ENCODE data around the gene CAPN3. TPM values are rescaled to one million over a fixed set of nuclear protein-coding genes. Genes with fewer than 3 reads are reported as not detected.

The CAPN3 gene
- total and polyA plus RNA-seq, 2 experiments from 2014 or later = 15.6 to 18.4 TPM

DNA sequence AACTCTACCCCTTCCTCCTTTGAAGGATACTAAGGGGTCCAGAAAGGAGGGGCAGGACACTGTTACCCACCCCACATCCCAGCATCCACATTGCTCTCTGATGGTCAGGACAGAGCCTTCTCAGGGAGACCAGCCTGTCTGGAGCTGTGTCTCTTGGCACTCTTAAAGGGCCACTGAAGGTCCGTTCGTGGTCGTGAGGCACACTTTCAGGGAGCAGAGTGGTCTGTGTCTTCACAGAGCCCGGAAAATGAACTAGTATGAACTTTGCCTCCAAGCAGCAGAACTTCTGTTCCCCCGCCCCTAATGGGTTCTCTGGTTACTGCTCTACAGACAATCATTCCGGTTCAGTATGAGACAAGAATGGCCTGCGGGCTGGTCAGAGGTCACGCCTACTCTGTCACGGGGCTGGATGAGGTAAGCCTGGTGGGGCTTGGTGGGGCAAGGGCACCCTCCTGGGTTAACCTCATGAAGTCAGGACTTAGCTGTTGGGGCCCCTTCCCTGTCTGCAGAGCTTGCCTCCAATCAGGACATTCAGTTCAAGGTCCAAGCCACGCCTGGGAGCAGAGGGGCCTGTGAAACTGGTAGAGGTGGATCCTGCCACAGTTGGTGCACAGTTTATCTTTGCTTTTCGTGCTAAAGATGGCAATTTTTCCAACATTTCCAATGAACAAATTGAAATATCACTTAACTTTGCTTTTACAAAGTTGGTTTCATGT lies 33.2 kb downstream of the CAPN3 start:
- Histone ChIP-seq H3K9me3 (ENCODE audit: low read depth) (no peaks in the 10 kb centered on the region), H3K4me1 (ENCODE audit: insufficient read depth) (peaks cover 26% of the 10 kb centered on the region), H3K27me3 (no peaks in the 10 kb centered on the region), H3K27ac (peak overlapping the region; percentile 100), H3K79me2 (no peaks in the 10 kb centered on the region), H3K4me2 (peak overlapping the region; percentile 64), H3K4me3 (no peak overlapping the region), H3K9me2 (replicated peaks; ENCODE audit: insufficient read depth) (no peaks in the 10 kb centered on the region), H4K20me1 (ENCODE audit: insufficient read depth, poor library complexity, severe bottlenecking) (no peaks in the 10 kb centered on the region), H2AFZ (no peak overlapping the region), H3K36me3 (replicated peaks; ENCODE audit: insufficient read depth, low read depth) (no peaks in the 10 kb centered on the region)
- WGBS (ENCODE audit: low lambda C conversion rate, missing lambda C conversion rate) = 57% methylated on average over 11 of the region's 11 CpGs
- TF ChIP-seq, protein P1, sequence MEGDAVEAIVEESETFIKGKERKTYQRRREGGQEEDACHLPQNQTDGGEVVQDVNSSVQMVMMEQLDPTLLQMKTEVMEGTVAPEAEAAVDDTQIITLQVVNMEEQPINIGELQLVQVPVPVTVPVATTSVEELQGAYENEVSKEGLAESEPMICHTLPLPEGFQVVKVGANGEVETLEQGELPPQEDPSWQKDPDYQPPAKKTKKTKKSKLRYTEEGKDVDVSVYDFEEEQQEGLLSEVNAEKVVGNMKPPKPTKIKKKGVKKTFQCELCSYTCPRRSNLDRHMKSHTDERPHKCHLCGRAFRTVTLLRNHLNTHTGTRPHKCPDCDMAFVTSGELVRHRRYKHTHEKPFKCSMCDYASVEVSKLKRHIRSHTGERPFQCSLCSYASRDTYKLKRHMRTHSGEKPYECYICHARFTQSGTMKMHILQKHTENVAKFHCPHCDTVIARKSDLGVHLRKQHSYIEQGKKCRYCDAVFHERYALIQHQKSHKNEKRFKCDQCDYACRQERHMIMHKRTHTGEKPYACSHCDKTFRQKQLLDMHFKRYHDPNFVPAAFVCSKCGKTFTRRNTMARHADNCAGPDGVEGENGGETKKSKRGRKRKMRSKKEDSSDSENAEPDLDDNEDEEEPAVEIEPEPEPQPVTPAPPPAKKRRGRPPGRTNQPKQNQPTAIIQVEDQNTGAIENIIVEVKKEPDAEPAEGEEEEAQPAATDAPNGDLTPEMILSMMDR (IDR thresholded peaks at IDR 0.05; ENCODE audit: poor library complexity) = no peak
- no peak for TF ChIP-seq EZH2 (IDR thresholded peaks at IDR 0.05; ENCODE audit: borderline replicate concordance)
- no peak for TF ChIP-seq EZH2phosphoT487 (IDR thresholded peaks at IDR 0.05; ENCODE audit: low read depth, severe bottlenecking, unreplicated experiment)
- peak; percentile 92 for DNase-seq (ENCODE audit: low spot score)

DNA sequence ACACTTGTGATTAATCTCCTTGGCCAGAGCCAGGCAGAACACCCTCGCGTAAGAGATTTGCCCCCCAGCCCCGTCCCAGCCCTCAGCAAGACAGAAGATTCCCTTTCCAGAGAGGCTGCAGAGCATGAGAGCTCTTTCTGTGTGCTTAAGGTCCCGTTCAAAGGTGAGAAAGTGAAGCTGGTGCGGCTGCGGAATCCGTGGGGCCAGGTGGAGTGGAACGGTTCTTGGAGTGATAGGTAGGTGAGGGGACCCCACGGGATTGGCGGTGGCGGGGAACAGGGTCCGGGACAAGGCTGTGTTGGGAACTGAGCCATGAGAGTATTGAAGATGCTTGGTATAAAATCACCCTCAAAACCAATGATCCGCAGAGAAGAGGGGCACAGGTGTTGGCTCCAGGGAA lies 34.8 kb downstream of the CAPN3 start:
- Histone ChIP-seq H3K36me3 (replicated peaks; ENCODE audit: insufficient read depth, low read depth) (no peaks in the 10 kb centered on the region), H2AFZ (no peak overlapping the region), H3K9me3 (ENCODE audit: low read depth) (no peaks in the 10 kb centered on the region), H3K4me1 (ENCODE audit: insufficient read depth) (peaks cover 26% of the 10 kb centered on the region), H3K79me2 (no peaks in the 10 kb centered on the region), H3K27ac (peak overlapping the region; percentile 100), H3K27me3 (no peaks in the 10 kb centered on the region), H3K4me2 (no peak overlapping the region), H3K4me3 (no peak overlapping the region), H4K20me1 (ENCODE audit: insufficient read depth, poor library complexity, severe bottlenecking) (no peaks in the 10 kb centered on the region), H3K9me2 (replicated peaks; ENCODE audit: insufficient read depth) (no peaks in the 10 kb centered on the region)
- no peak for DNase-seq (ENCODE audit: low spot score)
- WGBS (ENCODE audit: low lambda C conversion rate, missing lambda C conversion rate) = 85% methylated on average over 12 of the region's 13 CpGs
- TF ChIP-seq EZH2 (IDR thresholded peaks at IDR 0.05; ENCODE audit: borderline replicate concordance) = no peak
- TF ChIP-seq, protein P1 (IDR thresholded peaks at IDR 0.05; ENCODE audit: poor library complexity) = no peak
- TF ChIP-seq EZH2phosphoT487 (IDR thresholded peaks at IDR 0.05; ENCODE audit: low read depth, severe bottlenecking, unreplicated experiment) = no peak

DNA sequence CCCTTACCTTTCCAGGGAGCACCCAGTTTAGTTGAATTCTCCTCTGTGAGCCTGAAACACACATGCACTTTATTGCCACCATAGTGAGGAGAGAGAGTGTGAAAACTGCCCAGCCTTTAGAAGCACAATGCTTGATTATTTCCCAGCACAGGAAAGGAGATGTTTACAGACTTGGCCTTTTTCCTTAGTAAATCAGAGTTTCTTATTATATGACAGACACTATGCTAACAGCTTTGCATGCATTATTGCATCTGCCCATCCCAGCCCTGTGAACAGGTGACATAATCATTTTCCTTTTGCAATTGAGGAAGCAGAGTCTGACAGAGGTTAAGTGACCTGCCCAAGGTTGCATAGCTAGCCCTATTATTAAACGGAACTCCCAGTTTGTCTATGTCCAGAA lies 36.5 kb downstream of the CAPN3 start:
- H3K4me1 ChIP-seq (ENCODE audit: insufficient read depth) = peaks cover 26% of the 10 kb centered on the region
- DNase-seq (ENCODE audit: low spot score) = no peak
- 67% methylated on average over 1 of the region's 1 CpG for WGBS (ENCODE audit: low lambda C conversion rate, missing lambda C conversion rate)

More for the DNA sequence above, 36.5 kb downstream of the CAPN3 start:
- Histone ChIP-seq H3K27me3 (no peaks in the 10 kb centered on the region), H4K20me1 (ENCODE audit: insufficient read depth, poor library complexity, severe bottlenecking) (no peaks in the 10 kb centered on the region), H3K9me3 (ENCODE audit: low read depth) (no peaks in the 10 kb centered on the region), H3K79me2 (no peaks in the 10 kb centered on the region), H3K9me2 (replicated peaks; ENCODE audit: insufficient read depth) (no peaks in the 10 kb centered on the region), H3K4me2 (no peak overlapping the region), H3K27ac (peak overlapping the region; percentile 76), H3K4me3 (no peak overlapping the region), H3K36me3 (replicated peaks; ENCODE audit: insufficient read depth, low read depth) (no peaks in the 10 kb centered on the region), H2AFZ (no peak overlapping the region)
- TF ChIP-seq EZH2 (IDR thresholded peaks at IDR 0.05; ENCODE audit: borderline replicate concordance) (no peak), EZH2phosphoT487 (IDR thresholded peaks at IDR 0.05; ENCODE audit: low read depth, severe bottlenecking, unreplicated experiment) (no peak)
- TF ChIP-seq, protein P1 (IDR thresholded peaks at IDR 0.05; ENCODE audit: poor library complexity) = no peak
